CD4-positive, alpha-beta T cell treated with Interleukin-6 at 100 ng/mL for 8 hours (primary cell): Measurements from ENCODE around the gene NUPR1.
"Not testable (repeated sequence)": the region's sequence is repeated elsewhere in the genome, so short reads cannot be mapped to it uniquely, and the experiment has no call there.

Experiments
- DNase-seq: peaks from one replicate; pipeline ENCODE4 v3.0.0-alpha.2; 2020; ENCODE audit warnings: mixed read lengths, low spot score

Gene NUPR1

DNA sequence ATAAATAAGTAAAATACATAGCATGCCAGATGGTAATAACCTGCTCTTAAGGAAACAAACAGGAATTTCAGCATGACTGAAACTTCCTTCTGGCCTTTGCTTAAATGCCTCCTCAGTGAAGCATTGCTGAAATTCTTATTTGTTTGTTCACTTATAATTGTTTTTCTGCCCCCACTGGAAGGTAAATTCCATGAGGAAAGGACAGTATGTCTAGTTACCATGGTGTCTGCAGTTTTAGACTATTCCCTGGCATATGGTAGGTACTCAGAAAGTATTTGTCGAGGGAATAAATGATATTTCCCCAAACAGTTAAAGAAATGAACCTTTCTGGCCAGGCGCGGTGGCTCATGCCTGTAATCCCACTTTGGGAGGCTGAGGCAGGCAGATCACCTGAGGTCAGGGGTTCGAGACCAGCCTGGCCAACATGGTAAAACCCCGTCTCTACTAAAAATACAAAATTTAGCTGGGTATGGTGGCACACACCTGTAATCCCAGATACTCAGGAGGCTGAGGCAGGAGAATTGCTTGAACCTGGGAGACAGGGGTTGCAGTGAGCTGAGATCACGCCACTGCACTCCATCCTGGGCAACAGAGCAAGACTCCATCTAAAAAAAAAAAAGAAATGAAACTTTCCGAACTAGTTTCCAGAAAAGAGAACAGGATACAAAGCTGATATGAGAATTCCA lies 11.5 kb downstream of the NUPR1 start:
- not testable (repeated sequence) for DNase-seq

DNA sequence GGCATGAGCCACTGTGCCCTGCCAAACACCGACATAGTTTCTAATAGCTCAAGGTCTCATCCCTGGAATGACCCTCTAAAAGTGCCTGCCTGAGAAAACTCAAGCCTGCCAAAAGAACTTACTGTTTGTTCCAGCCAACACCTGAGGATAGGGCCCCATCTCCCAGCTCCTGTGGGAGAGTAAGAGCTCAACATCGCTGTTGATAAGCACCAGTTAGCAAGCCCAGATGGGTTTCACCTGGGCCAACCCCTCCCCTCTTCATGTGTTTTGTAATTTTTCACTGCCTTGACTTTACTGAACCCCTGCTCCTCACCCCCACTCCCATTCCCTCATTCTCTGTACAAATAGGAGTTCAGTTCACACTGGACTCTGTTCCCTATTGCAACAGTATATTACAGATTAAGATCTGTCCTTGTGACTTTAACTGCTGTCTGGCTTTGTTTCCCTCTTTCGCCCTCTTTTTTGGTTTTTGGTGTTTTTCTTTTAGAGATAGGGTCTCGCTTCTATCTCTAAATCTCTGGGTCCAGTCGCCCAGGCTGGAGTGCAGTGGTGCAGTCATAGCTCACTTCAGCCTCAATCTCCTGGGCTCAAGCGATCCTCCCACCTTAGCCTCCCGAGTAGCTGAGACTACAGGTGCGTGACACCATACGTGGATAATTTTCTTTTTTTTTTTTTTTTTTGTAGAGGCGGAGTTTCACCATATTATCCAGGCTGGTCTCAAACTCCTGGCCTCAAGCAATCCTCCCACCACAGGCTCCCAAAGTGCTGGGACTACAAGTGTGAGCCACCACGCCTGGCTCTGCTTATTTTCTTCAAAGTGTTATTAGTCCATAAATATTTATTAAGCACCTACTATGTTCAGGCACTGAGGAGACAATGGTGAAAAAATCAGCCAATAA lies 12.3 kb downstream of the NUPR1 start:
- DNase-seq, result no peak

DNA sequence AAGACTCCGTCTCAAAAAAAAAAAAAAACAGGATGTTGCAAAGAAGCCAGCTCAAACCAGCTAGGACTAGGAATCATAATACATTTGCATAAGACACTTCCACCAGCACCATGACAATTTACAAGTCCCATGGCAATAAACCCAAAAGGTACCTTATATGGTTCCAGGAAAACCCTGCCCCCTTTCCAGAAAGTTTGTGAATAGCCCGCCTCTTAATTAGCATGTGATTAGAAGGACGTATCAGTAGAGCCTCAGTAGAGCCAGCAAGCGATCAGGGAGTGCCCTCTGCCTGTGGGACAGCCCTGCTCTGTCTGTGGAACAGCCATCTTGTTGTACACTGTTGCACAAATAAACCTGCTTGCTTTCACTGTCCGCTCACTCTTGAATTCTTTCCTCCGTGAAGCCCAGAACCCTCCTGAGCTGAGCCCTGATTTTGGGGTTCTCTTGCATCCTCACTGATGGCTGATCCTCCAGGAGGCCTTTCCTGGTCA lies 14.0 kb downstream of the NUPR1 start:
- DNase-seq, result no peak

GRCh38 chr16:28522792-28523191 lies 16.0 kb downstream of the NUPR1 start:
- DNase-seq, result no peak

DNA sequence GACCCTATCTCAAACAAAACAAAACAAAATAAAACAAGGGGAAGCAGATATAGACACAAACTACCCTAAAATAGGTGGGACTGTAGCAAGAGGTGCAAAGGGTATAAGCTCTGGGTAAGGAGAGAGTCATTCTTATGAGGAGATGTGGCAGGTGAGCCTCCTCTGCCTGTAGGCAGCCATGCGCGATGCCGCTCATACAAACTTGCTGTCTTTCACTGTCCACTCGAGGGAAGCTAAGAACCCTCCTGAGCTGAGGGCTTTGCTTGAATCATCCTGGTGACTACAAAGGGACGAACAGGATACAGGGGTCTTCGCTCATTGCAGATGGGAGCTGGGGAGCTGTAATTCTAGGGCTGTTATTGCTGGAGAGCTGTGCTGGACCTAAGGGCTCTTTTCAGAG lies 17.3 kb downstream of the NUPR1 start:
- no peak for DNase-seq

GRCh38 chr16:28520672-28521071 lies 18.1 kb downstream of the NUPR1 start:
- no peak for DNase-seq

- no peak for DNase-seq
Measured at GRCh38 chr16:28514246-28514645, 24.5 kb downstream of the NUPR1 start.

GRCh38 chr16:28513484-28514181 lies 25.1 kb downstream of the NUPR1 start:
- DNase-seq, result no peak

- no peak for DNase-seq
Measured at GRCh38 chr16:28511801-28512789, 26.7 kb downstream of the NUPR1 start.

DNA sequence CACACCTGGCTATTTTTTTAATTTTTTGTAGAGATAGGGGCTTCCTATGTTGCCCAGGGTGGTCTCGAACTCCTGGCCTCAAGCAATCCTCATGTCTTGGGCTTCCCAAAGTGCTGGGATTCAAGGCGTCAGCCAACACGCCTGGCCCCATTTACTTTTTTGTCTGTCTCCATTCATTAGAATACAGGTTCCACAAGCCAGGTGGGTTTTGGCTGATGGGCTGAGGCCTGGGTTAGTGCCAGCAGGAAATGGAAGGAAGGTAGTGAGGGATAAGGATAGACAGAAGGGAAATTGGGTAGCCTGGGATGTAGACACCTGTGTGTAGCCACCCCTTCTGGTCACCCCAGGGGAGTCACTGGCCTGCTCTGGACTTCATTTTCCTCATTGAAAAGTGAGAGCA lies 27.7 kb downstream of the NUPR1 start:
- no peak for DNase-seq

GRCh38 chr16:28505489-28506137 lies 33.2 kb downstream of the NUPR1 start:
- no peak for DNase-seq

- no peak for DNase-seq
Measured at GRCh38 chr16:28504707-28505404, 33.9 kb downstream of the NUPR1 start.

DNA sequence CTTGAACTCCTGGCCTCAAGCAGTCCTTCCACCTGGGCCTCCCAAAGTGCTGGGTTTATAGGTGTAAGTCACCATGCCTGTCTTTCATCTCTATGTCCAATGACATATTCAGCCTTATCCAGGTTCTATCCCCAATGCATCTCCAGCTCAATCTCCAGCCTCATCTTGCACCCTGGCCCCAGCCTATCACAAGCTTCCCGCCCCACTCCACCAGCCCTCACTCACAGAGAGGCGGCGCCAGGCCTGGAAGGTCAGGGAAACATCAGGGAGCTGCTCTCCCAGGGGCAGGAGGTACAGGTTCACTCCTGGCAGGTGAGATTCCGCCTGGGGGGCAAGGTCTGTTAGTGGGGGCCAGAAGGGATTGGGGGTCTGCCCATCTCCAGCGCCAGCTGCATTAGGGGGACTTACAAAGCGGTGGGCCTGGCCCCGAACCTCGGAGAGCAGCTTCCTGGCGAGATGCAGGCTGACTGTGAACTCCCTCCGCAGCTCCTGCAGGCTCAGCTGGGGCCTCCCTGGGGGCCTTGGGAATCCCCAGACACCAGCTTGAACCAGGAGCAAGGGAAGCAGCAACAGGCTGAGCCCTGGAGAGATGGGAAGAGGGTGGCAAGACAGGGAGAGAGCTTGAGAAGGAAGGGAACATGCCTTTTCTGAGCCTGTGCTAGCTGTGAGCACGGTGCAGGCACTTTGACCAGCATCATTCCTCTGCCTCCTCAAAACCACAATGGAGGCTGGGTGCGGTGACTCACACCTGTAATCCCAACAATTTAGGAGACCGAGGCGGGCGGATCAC lies 35.1 kb downstream of the NUPR1 start:
- DNase-seq, result no peak

GRCh38 chr16:28502290-28502689 lies 36.5 kb downstream of the NUPR1 start:
- no peak for DNase-seq

DNA sequence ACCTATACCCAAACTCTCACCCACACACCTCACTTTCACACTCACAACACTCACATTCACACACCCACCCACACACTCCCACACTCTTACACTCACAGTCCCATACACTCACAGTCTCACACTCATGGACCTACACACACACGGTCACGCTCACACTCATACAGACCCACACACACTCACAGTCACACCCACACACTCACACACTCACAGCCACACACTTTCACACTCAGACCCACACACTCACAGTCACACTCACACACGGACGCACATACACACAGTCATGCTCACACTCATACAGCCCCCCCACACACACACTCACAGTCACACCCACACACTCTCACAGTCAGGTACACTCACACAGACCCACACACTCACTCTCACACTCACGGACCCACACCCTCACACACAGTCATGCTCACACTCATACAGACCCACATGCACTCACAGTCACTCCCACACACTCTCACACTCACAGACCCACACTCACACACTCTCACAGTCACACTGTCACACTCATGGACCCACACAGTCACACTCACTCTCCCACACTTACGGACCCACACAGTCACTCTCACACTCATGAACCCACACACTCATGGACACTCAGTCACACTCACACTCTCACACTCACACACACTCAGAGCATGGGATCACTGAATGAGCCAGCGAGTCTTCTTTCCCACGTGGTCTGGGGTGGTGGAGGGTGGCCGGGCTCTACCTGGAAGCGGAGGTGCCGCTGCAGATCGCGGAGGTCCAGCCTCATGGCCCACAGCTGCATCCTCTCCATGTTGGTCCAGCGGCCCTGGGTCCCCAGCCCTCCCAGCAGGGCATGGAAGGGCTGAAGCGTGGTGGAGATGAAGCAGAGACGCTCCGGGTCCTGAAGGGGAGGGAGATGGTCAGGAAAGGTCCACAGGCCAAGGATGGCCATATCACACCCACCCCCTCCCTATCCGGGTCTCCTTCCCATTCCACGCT lies 37.2 kb downstream of the NUPR1 start:
- no peak for DNase-seq

DNA sequence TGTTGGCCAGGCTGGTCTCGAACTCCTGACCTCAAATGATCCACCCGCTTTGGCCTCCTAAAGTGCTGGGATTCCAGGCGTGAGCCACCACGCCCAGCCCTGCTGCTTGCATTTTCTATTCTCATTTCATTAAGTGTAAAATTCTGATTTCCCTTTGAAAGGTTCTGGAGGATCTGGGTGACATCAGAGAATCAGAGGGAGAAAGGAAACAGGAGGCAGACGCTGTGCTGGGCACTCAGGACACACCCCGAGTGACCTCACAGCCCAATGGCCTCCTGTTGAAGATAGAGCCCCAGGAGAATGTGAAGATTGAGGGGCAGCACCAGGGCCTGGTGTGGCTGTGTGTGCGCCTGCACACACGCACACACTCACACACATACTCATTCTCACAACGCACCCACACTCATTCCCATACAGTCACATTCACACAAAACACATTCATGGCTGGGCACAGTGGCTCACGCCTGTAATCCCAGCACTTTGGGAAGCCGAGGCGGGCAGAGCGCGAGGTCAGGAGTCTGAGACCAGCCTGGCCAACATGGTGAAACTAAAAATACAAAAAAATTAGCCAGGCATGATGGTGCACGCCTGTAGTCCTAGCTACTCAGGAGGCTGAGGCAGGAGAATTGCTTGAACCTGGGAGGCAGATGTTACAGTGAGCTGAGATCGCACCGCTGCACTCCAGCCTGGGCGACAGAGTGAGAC lies 38.1 kb downstream of the NUPR1 start:
- DNase-seq, result not testable (repeated sequence)

DNA sequence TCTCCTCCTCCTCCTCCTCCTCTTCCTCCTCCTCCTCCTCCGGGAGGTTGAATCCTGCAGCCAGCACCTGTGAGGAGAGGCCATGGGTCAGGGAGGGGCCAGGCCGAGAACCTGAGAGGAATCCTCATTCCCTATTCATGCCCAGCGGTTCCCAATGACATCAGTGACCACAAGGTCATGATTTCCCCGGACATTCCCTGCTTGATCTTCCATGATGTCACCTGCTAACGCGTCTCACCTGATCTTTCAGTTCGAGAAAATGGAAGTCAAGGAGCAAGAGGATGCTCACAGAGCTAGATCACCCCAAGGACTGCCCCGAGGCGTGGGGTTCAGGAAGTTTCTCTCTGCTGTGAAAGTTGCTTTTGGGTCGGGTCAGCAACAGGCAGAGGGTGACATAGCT lies 38.9 kb downstream of the NUPR1 start:
- DNase-seq, result no peak
